ENCODE results near the gene ITGB3.

DNA sequence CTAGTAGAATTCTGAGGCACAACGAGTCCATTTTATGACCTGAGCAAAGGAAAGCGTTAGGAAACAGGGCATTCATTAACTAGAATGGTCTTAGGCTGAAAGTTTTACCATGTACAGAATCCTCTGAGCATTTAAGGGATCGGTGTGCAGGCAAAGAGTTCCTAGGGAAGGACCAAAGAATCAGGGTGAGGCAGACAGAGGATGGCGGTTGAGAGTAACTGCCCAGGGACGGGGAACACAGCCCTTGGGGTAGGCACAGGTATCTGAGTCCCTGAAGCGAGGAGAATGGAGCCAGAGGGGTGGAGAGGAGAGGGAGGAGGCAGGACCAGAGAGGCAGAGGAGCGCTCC, 14.0 kb upstream of the ITGB3 start:
- TF ChIP-seq SLC30A9 (CRISPR knock-in tag; IDR thresholded peaks at IDR 0.05) (no peak), POLR2A (conservative IDR thresholded peaks at IDR 0.05) (no peak), TCF7L2 (IDR thresholded peaks at IDR 0.05; ENCODE audit: low read depth, low read length) (no peak), CTCF (IDR thresholded peaks at IDR 0.05 in 2 of 3, conservative IDR thresholded peaks at IDR 0.05 in 1 of 3; ENCODE audit: insufficient read depth in 2 of 3, low read depth in 1 of 3, low read length in 3 of 3) (no peak), YY1 (IDR thresholded peaks at IDR 0.05; ENCODE audit: borderline replicate concordance in 1 of 3, control insufficient read depth in 1 of 3, extremely low read depth in 1 of 3, insufficient read depth in 3 of 3, insufficient read length in 1 of 3, insufficient replicate concordance in 2 of 3, low read depth in 1 of 3, low read length in 2 of 3) (no peak), BRCA1 (IDR thresholded peaks at IDR 0.05) (no peak), BRCA1 (CRISPR knock-in tag; IDR thresholded peaks at IDR 0.05) (no peak), ETV5 (CRISPR knock-in tag; IDR thresholded peaks at IDR 0.05; ENCODE audit: low read depth) (no peak), ZNF384 (IDR thresholded peaks at IDR 0.05; ENCODE audit: low read depth, low read length) (no peak), MXI1 (IDR thresholded peaks at IDR 0.05; ENCODE audit: low read depth, low read length) (no peak), KLF16 (IDR thresholded peaks at IDR 0.05) (no peak), TAF1 (IDR thresholded peaks at IDR 0.05; ENCODE audit: control insufficient read depth, extremely low read depth, insufficient read depth, low read length, severe bottlenecking) (no peak)
- TF ChIP-seq, protein P1, sequence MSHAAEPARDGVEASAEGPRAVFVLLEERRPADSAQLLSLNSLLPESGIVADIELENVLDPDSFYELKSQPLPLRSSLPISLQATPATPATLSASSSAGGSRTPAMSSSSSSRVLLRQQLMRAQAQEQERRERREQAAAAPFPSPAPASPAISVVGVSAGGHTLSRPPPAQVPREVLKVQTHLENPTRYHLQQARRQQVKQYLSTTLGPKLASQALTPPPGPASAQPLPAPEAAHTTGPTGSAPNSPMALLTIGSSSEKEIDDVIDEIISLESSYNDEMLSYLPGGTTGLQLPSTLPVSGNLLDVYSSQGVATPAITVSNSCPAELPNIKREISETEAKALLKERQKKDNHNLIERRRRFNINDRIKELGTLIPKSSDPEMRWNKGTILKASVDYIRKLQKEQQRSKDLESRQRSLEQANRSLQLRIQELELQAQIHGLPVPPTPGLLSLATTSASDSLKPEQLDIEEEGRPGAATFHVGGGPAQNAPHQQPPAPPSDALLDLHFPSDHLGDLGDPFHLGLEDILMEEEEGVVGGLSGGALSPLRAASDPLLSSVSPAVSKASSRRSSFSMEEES (CRISPR knock-in tag; IDR thresholded peaks at IDR 0.05): no peak
